Esophagus (tissue), 2 donors: ENCODE data around the gene MS4A18. TPM values are rescaled to one million over a fixed set of nuclear protein-coding genes. Genes with fewer than 3 reads are reported as not detected.
"Not testable (repeated sequence)": the region's sequence is repeated elsewhere in the genome, so short reads cannot be mapped to it uniquely, and the experiment has no call there.

Source experiments
- H3K27ac ChIP-seq, 2 donors: one replicate each; pipeline ENCODE4 v1.5.1; 2013; ENCODE audit warnings: low read depth in 2 of 2, mild to moderate bottlenecking in 2 of 2, inconsistent platforms in 1 of 2, low read length in 1 of 2, moderate library complexity in 1 of 2
- H3K27me3 ChIP-seq, 2 donors: one replicate each; pipeline ENCODE4 v1.6.1; 2013; ENCODE audit warnings: low read length in 2 of 2, control low read depth in 1 of 2, mild to moderate bottlenecking in 1 of 2; ENCODE audit not compliant: insufficient read depth in 2 of 2, control insufficient read depth in 1 of 2
- H3K36me3 ChIP-seq, 2 donors: one replicate each; pipeline ENCODE4 v1.6.1; 2013; ENCODE audit warnings: low read length in 1 of 2; ENCODE audit not compliant: control insufficient read depth in 2 of 2, insufficient read depth in 2 of 2
- H3K4me1 ChIP-seq, 2 donors: one replicate each; pipeline ENCODE4 v1.6.1; 2013; ENCODE audit warnings: low read length in 1 of 2; ENCODE audit not compliant: control insufficient read depth in 2 of 2, insufficient read depth in 2 of 2
- H3K4me3 ChIP-seq, 2 donors: one replicate each; pipeline ENCODE4 v1.5.1; 2013; ENCODE audit warnings: low read length in 2 of 2, mild to moderate bottlenecking in 2 of 2, low read depth in 1 of 2, moderate library complexity in 1 of 2
- H3K9me3 ChIP-seq, 2 donors: one replicate each; pipeline ENCODE4 v1.6.1; 2013; ENCODE audit warnings: mild to moderate bottlenecking in 2 of 2, low read depth in 1 of 2, low read length in 1 of 2, moderate library complexity in 1 of 2; ENCODE audit not compliant: control insufficient read depth in 2 of 2, insufficient read depth in 1 of 2
- WGBS, 2 donors: extraction: QIAGEN DNeasy Blood & Tissue Kit; methylation state at CpG; one replicate each; pipeline ENCODE4 v1.1.7; 2013; 5-methylcytosine and 5-hydroxymethylcytosine counted together
- polyA plus RNA-seq, 2 donors: library from polyadenylated mRNA; stranded (reverse); fragments of 200-250 nt; gene quantifications; one replicate each; pipeline ENCODE4 v1.2.3, GENCODE V29; 2013
- donor health status: healthy with polysubstance abuse.
- donor health status: Bipolar disorder and iron deficiency.

The MS4A18 gene
- not detected for polyA plus RNA-seq

DNA sequence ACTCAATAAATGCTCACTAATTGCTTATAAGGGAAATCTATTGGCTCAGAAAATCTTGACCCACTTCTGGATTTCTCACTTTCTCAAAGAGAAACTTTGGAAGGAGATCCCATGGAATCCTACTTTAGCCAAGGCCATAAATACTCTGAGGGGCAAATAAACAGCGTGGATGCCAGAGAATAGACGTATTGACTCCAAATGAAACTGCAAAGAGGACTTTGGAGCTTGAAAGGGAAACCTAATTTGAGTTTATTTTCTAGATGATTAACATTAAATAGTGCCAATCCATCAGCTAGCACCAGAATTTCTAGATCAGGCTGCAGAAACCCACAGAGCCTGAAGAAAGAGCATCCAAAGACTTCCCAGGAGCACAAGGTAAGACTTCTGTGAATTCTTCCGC lies at the start of gene MS4A18:
MS4A18 (plus strand) TSS at position 301 of the 400 bp plus-strand sequence.
- no peak within 1 kb of the TSS for H3K4me3 ChIP-seq
- H3K4me1 ChIP-seq, result no peaks in the 10 kb centered on the region
- peaks cover 0 to 3% of the 10 kb centered on the region in 2 donors for H3K9me3 ChIP-seq
- H3K27ac ChIP-seq, result no peak within 1 kb of the TSS
- no peaks in the 10 kb centered on the region for H3K36me3 ChIP-seq
- 80 to 84% methylated on average over 3 of the region's 3 CpGs for WGBS, 2 donors
- H3K27me3 ChIP-seq, result no peaks in the 10 kb centered on the region

DNA sequence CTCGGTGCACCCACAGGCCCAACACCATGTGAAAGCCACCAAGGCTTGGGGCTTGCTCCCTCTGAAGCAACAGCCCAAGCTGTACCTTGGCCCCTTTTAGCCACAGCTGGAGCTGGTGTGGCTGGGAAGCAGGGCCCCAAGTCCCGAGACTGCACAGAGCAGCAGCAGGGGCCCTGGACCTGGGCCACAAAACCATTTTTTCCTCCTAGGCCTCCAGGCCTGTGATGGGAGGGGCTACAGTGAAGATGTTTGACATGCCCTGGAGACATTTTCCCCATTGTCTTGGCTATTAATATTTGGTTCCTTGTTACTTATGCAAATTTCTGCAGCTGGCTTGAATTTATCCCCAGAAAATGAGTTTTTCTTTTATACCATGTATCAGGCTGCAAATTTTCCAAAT lies 46.3 kb upstream of the MS4A18 start:
- 89 to 100% methylated on average over 2 of the region's 2 CpGs for WGBS, 2 donors
- H3K27me3 ChIP-seq, H3K36me3 ChIP-seq, H3K27ac ChIP-seq, H3K4me3 ChIP-seq, H3K9me3 ChIP-seq, H3K4me1 ChIP-seq: not testable (repeated sequence)

DNA sequence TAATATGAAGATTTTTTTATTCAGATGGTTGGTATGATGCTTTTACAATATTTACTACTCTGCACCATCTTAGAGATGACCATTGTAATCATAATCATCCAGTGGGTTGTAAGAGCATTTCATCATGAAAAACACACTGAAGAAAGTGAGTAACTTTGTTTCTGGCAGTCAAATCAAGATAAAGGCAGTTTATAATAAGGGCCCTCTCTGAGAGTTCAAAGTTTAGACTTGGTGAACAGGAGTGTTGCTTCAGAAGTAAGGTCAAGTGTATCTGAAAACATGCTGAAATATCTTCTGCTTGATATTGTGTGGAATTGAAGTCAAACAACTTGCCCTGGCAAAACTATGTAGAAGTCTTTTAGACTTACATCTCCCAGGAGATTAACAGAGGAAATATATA lies 44.6 kb upstream of the MS4A18 start:
- Histone ChIP-seq H3K36me3 (no peaks in the 10 kb centered on the region), H3K27me3 (no peaks in the 10 kb centered on the region), H3K27ac (no peak overlapping the region), H3K4me1 (no peaks in the 10 kb centered on the region), H3K4me3 (no peak overlapping the region), H3K9me3 (peaks cover 5 to 8% of the 10 kb centered on the region in 2 donors)

DNA sequence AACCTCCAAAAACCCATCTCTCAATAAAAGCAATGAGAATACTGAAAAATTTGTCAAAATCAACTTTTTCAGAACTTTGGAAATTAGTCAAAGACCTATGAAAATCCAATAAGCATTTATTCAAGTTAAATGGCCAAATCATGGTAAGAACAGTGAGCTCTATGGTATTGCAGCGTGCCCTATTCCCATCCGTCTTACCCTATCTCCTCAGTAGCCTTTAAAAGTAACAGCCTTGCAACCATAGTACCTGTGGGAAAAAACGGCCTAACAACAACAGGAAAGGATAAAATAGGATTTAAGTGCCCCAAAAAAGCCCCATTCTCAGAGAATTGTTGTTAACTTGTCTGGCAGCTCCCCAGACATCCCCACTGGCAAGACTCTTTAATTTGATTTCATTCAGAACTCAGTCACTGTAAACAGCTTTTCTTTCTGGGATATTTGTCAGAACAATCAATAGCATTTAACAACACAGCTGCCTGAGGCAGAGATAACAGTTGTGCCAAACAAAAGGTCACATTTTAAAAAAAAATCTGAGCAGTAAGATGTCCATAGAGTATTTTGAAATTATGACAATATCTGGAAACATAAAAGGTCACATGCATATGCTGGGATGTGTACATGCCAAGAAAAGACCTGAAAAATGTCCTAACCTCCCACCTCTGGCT lies 43.9 kb upstream of the MS4A18 start:
- 60 to 65% methylated on average over 3 of the region's 3 CpGs for WGBS, 2 donors

DNA sequence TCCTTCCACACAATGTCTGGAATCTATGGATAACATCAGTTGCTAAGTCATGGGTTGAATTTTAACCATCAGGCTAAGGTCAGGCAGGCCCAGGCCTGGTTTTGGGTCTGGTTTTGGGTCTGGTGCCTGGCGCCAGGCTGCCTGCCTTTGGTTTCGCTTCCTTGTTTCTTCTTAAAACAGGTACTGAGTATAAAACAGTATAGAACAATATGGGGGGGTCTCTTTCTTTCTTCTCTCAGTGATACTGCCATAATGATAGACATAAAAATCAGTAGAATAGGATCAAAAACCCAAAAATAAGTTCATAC lies 40.0 kb upstream of the MS4A18 start:
- 85 to 94% methylated on average over 2 of the region's 2 CpGs for WGBS, 2 donors
- H3K36me3 ChIP-seq, H3K27me3 ChIP-seq, H3K4me1 ChIP-seq, H3K27ac ChIP-seq, H3K9me3 ChIP-seq, H3K4me3 ChIP-seq: not testable (repeated sequence)

More for the DNA sequence above, 43.9 kb upstream of the MS4A18 start:
- Histone ChIP-seq H3K4me1 (no peaks in the 10 kb centered on the region), H3K27ac (no peak overlapping the region), H3K9me3 (peaks cover 5 to 8% of the 10 kb centered on the region in 2 donors), H3K4me3 (no peak overlapping the region), H3K36me3 (no peaks in the 10 kb centered on the region), H3K27me3 (no peaks in the 10 kb centered on the region)

DNA sequence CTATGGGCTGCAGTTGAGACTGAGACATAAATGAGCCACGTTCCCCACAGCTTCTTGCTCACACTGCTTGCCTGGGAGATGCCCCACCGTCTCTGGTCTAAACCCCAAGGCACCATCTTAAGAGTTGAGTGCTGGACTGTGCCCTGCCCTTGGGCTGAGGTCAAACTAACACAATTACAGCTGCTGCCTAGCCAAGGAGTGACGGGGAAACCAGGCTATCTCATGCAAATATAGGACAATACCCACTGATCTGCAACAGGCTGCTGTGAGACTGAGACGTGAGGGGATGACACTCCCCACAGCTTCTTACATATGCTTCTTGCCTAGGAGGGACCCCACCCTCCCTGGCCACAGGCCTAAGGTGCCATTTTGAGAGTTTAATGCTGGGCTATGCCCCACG lies 32.9 kb upstream of the MS4A18 start:
- no peaks in the 10 kb centered on the region for H3K36me3 ChIP-seq
- WGBS, 2 donors, result 80 to 82% methylated on average over 5 of the region's 5 CpGs

DNA sequence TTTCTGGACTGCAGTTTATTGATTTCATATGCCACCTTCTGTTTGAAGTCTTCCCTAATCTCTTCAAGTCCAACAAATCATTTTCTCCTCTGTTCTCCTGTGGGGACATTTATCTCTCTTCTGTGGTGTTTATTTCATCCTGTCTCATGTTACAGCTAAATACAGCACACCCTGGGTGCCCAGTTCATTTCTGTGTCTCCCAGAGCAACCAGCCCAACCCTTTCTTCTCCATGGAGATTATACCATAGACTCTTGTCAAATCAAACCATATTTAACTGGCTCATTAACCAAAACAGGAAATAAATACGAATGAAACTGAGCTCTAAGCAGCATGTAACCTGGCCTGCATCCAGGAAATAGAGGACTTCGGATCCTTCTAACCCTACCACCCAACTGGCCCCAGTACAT lies 25.2 kb upstream of the MS4A18 start, which contains the start of gene MS4A8:
MS4A8 (plus strand) TSS at position 329 of the 408 bp plus-strand sequence. CDS start 1,249 bp downstream, outside the sequence.
- Histone ChIP-seq H3K9me3 (no peaks in the 10 kb centered on the region), H3K4me1 (no peaks in the 10 kb centered on the region), H3K4me3 (no peak within 1 kb of the TSS), H3K36me3 (no peaks in the 10 kb centered on the region), H3K27me3 (no peaks in the 10 kb centered on the region), H3K27ac (no peak within 1 kb of the TSS)
- 7 to 10% methylated on average over 2 of the region's 2 CpGs for WGBS, 2 donors

More for the DNA sequence above, 32.9 kb upstream of the MS4A18 start:
- Histone ChIP-seq H3K4me1 (no peaks in the 10 kb centered on the region), H3K9me3 (peaks cover 3 to 6% of the 10 kb centered on the region in 2 donors), H3K27me3 (no peaks in the 10 kb centered on the region), H3K27ac (no peak overlapping the region), H3K4me3 (no peak overlapping the region)

DNA sequence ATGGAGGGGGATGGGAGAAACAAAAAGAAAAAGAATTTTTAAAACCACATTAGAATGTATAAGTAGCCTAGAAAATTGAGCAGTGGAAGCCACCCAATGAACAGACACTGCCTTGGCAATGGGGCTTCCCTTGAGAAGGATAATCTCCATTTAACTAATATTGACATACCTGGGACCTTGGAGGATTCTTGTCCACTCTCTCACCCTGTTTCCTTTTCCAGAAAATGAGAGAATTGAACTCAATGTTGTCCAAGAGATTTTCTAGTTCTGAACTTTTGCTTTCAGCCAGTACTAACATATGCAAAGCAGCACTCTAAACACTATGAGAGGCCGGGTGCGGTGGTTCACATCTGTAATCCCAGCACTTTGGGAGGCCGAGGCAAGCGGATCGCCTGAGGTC lies 24.6 kb upstream of the MS4A18 start:
- Histone ChIP-seq H3K27me3 (no peaks in the 10 kb centered on the region), H3K4me3 (no peak overlapping the region), H3K27ac (no peak overlapping the region), H3K9me3 (no peaks in the 10 kb centered on the region), H3K36me3 (no peaks in the 10 kb centered on the region), H3K4me1 (no peaks in the 10 kb centered on the region)
- 90 to 93% methylated on average over 5 of the region's 5 CpGs for WGBS, 2 donors

DNA sequence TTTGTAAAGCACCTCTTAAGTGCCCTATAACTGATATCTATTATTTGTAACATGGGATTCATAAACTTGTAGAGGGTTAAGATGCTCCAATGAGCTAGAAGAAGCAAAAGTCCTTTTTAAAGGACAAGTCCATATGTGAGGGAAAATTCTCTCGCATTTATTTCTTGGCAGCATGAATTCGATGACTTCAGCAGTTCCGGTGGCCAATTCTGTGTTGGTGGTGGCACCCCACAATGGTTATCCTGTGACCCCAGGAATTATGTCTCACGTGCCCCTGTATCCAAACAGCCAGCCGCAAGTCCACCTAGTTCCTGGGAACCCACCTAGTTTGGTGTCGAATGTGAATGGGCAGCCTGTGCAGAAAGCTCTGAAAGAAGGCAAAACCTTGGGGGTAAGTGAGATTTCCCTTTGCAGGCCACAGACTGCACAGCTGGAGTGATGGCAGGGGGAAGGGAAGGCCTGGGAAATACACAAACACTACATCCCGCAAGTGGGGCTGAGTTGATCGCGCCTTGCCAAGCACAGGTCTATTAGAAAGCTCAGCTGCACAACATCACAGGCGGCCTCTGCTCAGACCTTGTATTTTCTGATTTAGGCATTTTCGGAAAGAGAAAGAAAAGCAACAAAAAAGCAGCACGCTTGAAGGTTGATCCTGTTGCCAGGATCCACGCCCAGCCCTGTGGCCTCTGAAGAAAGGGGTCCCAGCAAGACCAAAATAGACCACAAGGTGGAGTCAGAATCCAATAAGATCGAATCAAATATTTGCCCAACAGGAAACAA lies 23.6 kb upstream of the MS4A18 start:
- H3K4me1 ChIP-seq, result no peaks in the 10 kb centered on the region
- no peaks in the 10 kb centered on the region for H3K36me3 ChIP-seq
- no peaks in the 10 kb centered on the region for H3K9me3 ChIP-seq
- H3K4me3 ChIP-seq, result no peak overlapping the region
- no peak overlapping the region for H3K27ac ChIP-seq
- H3K27me3 ChIP-seq, result no peaks in the 10 kb centered on the region
- 58 to 60% methylated on average over 14 of the region's 14 CpGs for WGBS, 2 donors

DNA sequence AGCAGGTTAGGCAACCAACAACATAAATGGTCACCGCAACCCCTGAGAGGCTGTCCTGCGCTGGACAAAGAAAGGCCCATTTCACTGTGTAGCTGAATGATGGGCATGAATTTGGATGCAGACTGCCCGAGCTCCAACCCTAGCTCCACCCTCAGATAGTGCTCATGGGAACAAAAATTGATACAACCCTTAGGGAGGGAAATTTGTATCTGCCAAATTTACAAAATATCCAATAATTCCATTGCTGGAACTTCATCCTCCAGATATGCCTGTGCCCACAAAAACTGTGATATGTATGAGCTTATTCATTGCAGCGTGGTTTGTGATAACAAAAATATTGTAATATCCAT lies 23.1 kb upstream of the MS4A18 start:
- 58 to 59% methylated on average over 4 of the region's 4 CpGs for WGBS, 2 donors
- Histone ChIP-seq H3K9me3 (no peaks in the 10 kb centered on the region), H3K27ac (no peak overlapping the region), H3K4me3 (no peak overlapping the region), H3K4me1 (no peaks in the 10 kb centered on the region), H3K36me3 (no peaks in the 10 kb centered on the region), H3K27me3 (no peaks in the 10 kb centered on the region)
